ENCODE measurements around the gene ZBTB46.
A peak's percentile ranks its signal among the peaks of the same experiment; 100 is the strongest.
"Not testable (repeated sequence)": the region's sequence is repeated elsewhere in the genome, so short reads cannot be mapped to it uniquely, and the experiment has no call there.

The ZBTB46 gene

GRCh38 chr20:63830841-63831588 lies at the start of gene ZBTB46:
ZBTB46 (minus strand) TSS chr20:63831264; CDS start chr20:63790757, 40,507 bp downstream.
- peak in 1 of 2 donors; percentile 37 for DNase-seq (ENCODE audit: low read depth in 2 of 2)

- DNase-seq (ENCODE audit: low read depth in 2 of 2) = no peak
Measured at GRCh38 chr20:63878899-63879663, 48.0 kb upstream of the ZBTB46 start.

GRCh38 chr20:63877755-63878470 lies 46.8 kb upstream of the ZBTB46 start:
- no peak for DNase-seq (ENCODE audit: low read depth in 2 of 2)

- DNase-seq (ENCODE audit: low read depth in 2 of 2) = no peak
Measured at GRCh38 chr20:63876489-63877036, 45.5 kb upstream of the ZBTB46 start.

GRCh38 chr20:63874241-63874640 lies 43.2 kb upstream of the ZBTB46 start:
- not testable (repeated sequence) for DNase-seq (ENCODE audit: low read depth in 2 of 2)

GRCh38 chr20:63873477-63873971 lies 42.5 kb upstream of the ZBTB46 start:
- no peak for DNase-seq (ENCODE audit: low read depth in 2 of 2)

- DNase-seq (ENCODE audit: low read depth in 2 of 2) = no peak
Measured at GRCh38 chr20:63868264-63868663, 37.2 kb upstream of the ZBTB46 start.

GRCh38 chr20:63867042-63867441 lies 36.0 kb upstream of the ZBTB46 start:
- not testable (repeated sequence) for DNase-seq (ENCODE audit: low read depth in 2 of 2)

GRCh38 chr20:63864978-63865640 lies 34.0 kb upstream of the ZBTB46 start, which contains the start of gene TPD52L2:
TPD52L2 (plus strand) TSS chr20:63865270; CDS start chr20:63865366, 96 bp downstream.
- DNase-seq (ENCODE audit: low read depth in 2 of 2) = peak; percentile 94

GRCh38 chr20:63864545-63864977 lies 33.5 kb upstream of the ZBTB46 start:
- no peak for DNase-seq (ENCODE audit: low read depth in 2 of 2)

- DNase-seq (ENCODE audit: low read depth in 2 of 2) = peak; percentile 54 to 64
Measured at GRCh38 chr20:63863798-63864544, 32.9 kb upstream of the ZBTB46 start.

GRCh38 chr20:63863021-63863797 lies 32.1 kb upstream of the ZBTB46 start:
- DNase-seq (ENCODE audit: low read depth in 2 of 2) = no peak

GRCh38 chr20:63861981-63862901 lies 31.2 kb upstream of the ZBTB46 start:
- no peak for DNase-seq (ENCODE audit: low read depth in 2 of 2)

- no peak for DNase-seq (ENCODE audit: low read depth in 2 of 2)
Measured at GRCh38 chr20:63861365-63861934, 30.4 kb upstream of the ZBTB46 start, which contains the start of gene ABHD16B. ABHD16B (plus strand) TSS chr20:63861498; CDS start chr20:63861541, 43 bp downstream.

- no peak for DNase-seq (ENCODE audit: low read depth in 2 of 2)
Measured at GRCh38 chr20:63860325-63861051, 29.4 kb upstream of the ZBTB46 start.

GRCh38 chr20:63859166-63859699 lies 28.2 kb upstream of the ZBTB46 start:
- no peak for DNase-seq (ENCODE audit: low read depth in 2 of 2)

All from stimulated activated CD4-positive, alpha-beta T cell treated with anti-CD3 and anti-CD28 coated beads, Interleukin-1b, Interleukin-23, amount 100 ng/mL, for 4 hours (primary cell).